H1 (cell line): Measurements from ENCODE around the gene PSMG2. TPM values are rescaled to one million over a fixed set of nuclear protein-coding genes. Genes with fewer than 3 reads are reported as not detected.

Source experiments
- HDAC6 ChIP-seq: IDR thresholded peaks from one replicate; pipeline ENCODE4 v1.7.1; 2012; ENCODE audit warnings: low read depth, mild to moderate bottlenecking, inconsistent platforms, low read length, moderate library complexity
- NANOG ChIP-seq: IDR thresholded peaks from 2 replicates; pipeline ENCODE4 v1.6.1; 2011; ENCODE audit warnings: low read length, low read depth, mild to moderate bottlenecking, inconsistent platforms; ENCODE audit not compliant: insufficient read depth, poor library complexity, severe bottlenecking
- POLR2A ChIP-seq, 2 experiments: IDR thresholded peaks; 1 replicate in 1 of 2; 2 replicates in 1 of 2; pipeline ENCODE4 v1.6.1; 2011; ENCODE audit warnings: low read depth in 2 of 2, low read length in 2 of 2, mild to moderate bottlenecking in 2 of 2; ENCODE audit errors: control extremely low read depth in 1 of 2
- SAP30 ChIP-seq: fragments of 300-600 bp; sonication (generic); IDR thresholded peaks from 2 replicates; pipeline ENCODE4 v1.7.1; 2012; ENCODE audit warnings: low read length, moderate library complexity, mild to moderate bottlenecking, inconsistent platforms; ENCODE audit not compliant: insufficient read depth, insufficient replicate concordance
- polyA plus RNA-seq, 7 experiments: library from polyadenylated mRNA; depleted of rRNA in 3 of 7; stranded (reverse) in 5 of 7; unstranded in 2 of 7; fragments of >200 nt in 5 of 7; fragments of 200-250 nt in 2 of 7; gene quantifications; 1 replicate in 5 of 7; 2 replicates in 1 of 7; 4 replicates in 1 of 7; pipeline versions ENCODE4 v1.2.1 to v1.2.3, GENCODE V29; 2011 to 2013; ENCODE audit warnings: missing spikeins in 2 of 7, mixed read lengths in 2 of 7
- total RNA-seq: library from RNA; stranded (reverse); fragmentation: NEBNext Ultra II Directional; extraction: Animal tissue kit (Norgen Biotek cat#: 25700); gene quantifications from 2 replicates; pipeline ENCODE4 v1.2.1, GENCODE V29; 2021

The PSMG2 gene
- total and polyA plus RNA-seq, 2 of the 8 experiments (the other 6 are each of a cell fraction or from before 2014, with no cell fraction given) = 52.9 to 79.3 TPM

GRCh38 chr18:12767580-12768155 lies 64.8 kb downstream of the PSMG2 start (continued):
- TF ChIP-seq NANOG (no peak), SAP30 (no peak), POLR2A (IDR thresholded peaks at IDR 0.05; ENCODE audit: control extremely low read depth in 1 of 2, low read depth in 2 of 2, low read length in 2 of 2) (no peak), HDAC6 (no peak)
